Subcutaneous adipose tissue (tissue), 4 donors: ENCODE data around the gene PIGU. TPM values are rescaled to one million over a fixed set of nuclear protein-coding genes. Genes with fewer than 3 reads are reported as not detected.

Experiments
- total RNA-seq, 4 donors: library from RNA; depleted of rRNA; stranded (reverse); fragments of >200 nt; gene quantifications; one replicate each; pipeline ENCODE4 v1.1.0, GENCODE V29; 2016
- TF ChIP-seq, protein P1 (sequence below): fragments of 450-650 bp; IDR thresholded peaks from one replicate; pipeline ENCODE4 v1.5.1; 2016; ENCODE audit warnings: low read depth, mild to moderate bottlenecking, control low read depth, antibody characterized with exemption, moderate library complexity

Gene PIGU
- total RNA-seq, 4 donors from 2014 or later = 5.7 to 13.9 (median 7.7) TPM

DNA sequence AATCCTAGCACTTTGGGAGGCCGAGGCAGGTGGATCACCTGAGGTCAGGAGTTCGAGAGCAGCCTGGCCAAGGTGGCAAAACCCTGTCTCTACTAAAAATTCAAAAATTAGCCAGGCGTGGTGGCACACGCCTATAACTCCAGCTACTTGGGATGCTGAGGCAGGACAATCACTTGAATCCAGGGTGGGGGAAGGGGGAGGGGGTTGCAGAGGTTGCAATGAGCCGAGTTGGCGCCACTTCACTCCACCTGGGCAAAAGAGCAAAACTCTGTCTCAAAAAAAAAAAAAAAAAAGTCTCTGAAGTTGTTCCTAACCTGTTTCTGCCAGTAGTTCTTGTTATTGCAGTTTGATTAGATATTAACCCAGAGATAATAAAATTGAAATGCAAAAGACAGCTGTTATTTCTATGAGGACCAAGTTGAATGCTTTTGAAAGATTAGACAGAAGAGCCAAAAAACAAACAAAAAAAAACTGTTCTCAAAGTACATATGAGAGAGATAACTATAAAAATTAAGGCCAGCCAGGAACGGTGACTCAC lies 22.6 kb downstream of the PIGU start:
- TF ChIP-seq, protein P1, sequence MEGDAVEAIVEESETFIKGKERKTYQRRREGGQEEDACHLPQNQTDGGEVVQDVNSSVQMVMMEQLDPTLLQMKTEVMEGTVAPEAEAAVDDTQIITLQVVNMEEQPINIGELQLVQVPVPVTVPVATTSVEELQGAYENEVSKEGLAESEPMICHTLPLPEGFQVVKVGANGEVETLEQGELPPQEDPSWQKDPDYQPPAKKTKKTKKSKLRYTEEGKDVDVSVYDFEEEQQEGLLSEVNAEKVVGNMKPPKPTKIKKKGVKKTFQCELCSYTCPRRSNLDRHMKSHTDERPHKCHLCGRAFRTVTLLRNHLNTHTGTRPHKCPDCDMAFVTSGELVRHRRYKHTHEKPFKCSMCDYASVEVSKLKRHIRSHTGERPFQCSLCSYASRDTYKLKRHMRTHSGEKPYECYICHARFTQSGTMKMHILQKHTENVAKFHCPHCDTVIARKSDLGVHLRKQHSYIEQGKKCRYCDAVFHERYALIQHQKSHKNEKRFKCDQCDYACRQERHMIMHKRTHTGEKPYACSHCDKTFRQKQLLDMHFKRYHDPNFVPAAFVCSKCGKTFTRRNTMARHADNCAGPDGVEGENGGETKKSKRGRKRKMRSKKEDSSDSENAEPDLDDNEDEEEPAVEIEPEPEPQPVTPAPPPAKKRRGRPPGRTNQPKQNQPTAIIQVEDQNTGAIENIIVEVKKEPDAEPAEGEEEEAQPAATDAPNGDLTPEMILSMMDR = no peak

DNA sequence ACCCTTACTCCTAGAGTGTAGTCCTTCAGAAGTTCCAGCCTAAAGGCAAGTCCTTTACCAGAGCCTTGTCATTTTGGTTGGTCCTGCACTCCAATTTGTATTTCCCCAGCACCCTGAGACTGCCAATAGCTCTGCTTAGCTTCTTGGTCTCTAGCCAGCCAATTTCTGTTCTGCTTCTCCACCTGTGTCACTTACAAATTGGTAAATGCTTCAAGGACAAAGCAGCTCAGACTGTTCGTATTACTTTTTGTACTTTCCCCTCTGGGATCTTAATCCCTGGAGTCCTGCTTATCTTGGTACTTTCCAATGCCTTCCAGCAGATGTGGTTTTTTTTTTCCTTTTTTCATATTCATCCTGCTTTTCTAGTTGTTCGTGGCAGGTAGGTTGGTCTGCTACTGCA lies 25.7 kb downstream of the PIGU start:
- TF ChIP-seq, protein P1 = no peak

DNA sequence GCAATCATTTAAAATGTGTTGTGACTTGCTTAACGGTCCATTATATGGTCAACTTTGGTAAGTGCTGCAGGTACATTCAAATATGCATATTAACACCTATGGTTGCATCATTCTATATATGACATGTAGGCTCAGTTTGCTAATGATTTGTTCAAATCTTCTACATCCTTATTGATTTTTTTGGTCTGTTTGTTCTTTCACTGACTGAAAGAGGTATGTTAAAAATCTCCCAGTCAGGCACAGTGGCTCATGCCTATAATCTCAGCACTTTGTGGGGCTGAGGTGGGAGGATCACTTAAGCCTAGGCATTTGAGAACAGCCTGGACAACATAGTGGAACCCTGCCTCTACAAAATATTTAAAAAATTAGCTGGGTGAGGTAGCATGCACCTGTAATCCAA lies 29.2 kb downstream of the PIGU start:
- TF ChIP-seq, protein P1 = no peak

DNA sequence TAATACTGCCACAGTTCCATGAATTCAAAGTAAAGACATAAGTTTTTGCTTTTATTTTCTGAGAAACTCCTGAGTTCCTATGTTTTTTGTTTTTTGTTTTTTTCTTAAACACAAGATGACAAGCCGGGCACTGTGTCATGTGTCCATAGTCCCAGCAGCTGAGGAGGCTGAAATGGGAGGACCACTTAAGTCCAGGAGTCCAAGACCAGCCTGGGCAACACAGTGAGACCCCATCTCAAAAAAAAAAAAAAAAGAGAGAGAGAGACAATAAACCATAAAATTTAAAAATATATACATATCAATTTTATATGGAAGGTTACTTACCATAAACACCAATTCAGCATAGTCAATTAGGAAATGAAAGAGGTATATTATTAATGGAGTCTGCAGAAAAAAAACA lies 31.9 kb downstream of the PIGU start:
- TF ChIP-seq, protein P1 = no peak

DNA sequence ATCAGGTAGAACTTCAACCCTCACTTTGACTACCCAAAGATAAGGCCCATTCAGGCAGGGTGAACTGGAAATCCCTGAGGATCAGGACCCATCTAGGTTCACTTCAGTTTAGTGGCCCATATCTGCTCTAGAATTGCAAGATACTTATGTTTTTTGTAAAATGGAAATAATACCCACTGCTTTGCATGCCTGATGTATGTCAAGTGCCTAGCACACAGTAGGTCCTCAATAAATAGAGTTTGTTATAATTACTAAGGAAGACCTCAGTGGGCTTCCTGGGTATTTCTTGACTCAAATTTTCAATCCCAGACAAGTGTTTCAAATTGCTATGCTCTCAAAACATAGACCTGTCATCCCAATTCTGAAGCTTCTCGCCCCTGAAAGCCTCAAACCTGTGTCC lies 32.5 kb downstream of the PIGU start:
- TF ChIP-seq, protein P1 = no peak

DNA sequence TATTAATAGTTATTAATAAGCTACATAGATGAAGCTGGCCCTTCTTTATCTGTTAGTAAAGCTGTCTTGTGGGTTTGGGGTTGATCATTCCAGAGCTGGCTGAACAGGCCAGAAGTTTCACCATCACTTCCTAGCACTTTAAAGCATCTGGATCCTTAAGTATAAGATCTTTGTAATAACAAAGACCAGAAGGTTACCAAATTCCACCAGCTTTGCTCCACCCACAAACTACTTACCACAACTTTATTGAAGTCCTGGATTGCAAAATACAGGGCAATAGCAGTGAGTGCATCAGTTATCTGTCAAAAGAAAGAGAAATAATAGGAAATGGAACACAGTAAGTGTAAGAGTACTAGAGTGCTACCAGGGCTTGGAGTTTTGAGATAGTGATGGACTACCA lies 33.0 kb downstream of the PIGU start:
- TF ChIP-seq, protein P1 = no peak

DNA sequence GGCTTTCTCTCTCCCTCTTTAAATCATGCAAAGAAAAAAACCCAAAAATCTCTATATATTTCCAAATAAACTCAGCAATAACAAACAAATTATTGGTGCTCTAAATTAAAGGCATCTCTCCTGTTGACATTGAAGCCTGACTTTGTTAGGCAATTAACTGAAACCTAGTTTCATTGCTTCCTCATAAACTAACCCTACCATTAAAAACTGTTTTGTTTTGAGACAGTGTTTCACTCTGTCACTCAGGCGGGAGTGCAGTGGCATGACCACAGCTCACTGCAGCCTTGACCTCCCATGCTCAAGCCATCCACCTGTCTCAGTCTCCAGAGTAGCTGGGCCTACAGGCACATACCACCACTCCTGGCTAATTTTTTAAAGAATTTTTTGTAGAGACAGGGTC lies 34.9 kb downstream of the PIGU start:
- TF ChIP-seq, protein P1 = no peak
